ENCODE data around the gene PRLR.

- TF ChIP-seq CSRNP3 (CRISPR knock-in tag; IDR thresholded peaks at IDR 0.05): no peak
- no peak for TF ChIP-seq ZC3H10 (CRISPR knock-in tag; IDR thresholded peaks at IDR 0.05)
- TF ChIP-seq ZFP3 (CRISPR knock-in tag; IDR thresholded peaks at IDR 0.05): no peak
- no peak for TF ChIP-seq PATZ1 (CRISPR knock-in tag; IDR thresholded peaks at IDR 0.05; ENCODE audit: borderline replicate concordance)
- TF ChIP-seq OSR1 (CRISPR knock-in tag; IDR thresholded peaks at IDR 0.05): no peak
- TF ChIP-seq ZFP30 (CRISPR knock-in tag; IDR thresholded peaks at IDR 0.05): no peak
- TF ChIP-seq ZNF565 (CRISPR knock-in tag; conservative IDR thresholded peaks at IDR 0.05; ENCODE audit: low read depth): no peak
- TF ChIP-seq POU6F1 (CRISPR knock-in tag; IDR thresholded peaks at IDR 0.05; ENCODE audit: borderline replicate concordance, low read depth): no peak
- TF ChIP-seq ISL1 (CRISPR knock-in tag; IDR thresholded peaks at IDR 0.05): no peak
- no peak for TF ChIP-seq ARNTL (CRISPR knock-in tag; IDR thresholded peaks at IDR 0.05; ENCODE audit: borderline replicate concordance, low read depth)
- TF ChIP-seq GLIS3 (CRISPR knock-in tag; IDR thresholded peaks at IDR 0.05): no peak
Measured at GRCh38 chr5:35122819-35123218, 107.5 kb downstream of the PRLR start.

Data from SK-N-SH treated with all-trans-retinoic acid at 6 μM for 48 hours (cell line).